H1 (cell line): ENCODE results near the gene TEAD3. TPM values are rescaled to one million over a fixed set of nuclear protein-coding genes. Genes with fewer than 3 reads are reported as not detected.

Source experiments
- CTCF ChIA-PET: fragments of 300-600 bp; sonication (Branson Sonifier 250); formaldehyde crosslinking; loops from one replicate; lab custom pipeline; 2021; ENCODE audit not compliant: partially characterized antibody; lab: Charles Lee
- POLR2A ChIA-PET: fragments of 300-600 bp; sonication (Branson Sonifier 250); formaldehyde crosslinking; loops from one replicate; lab custom pipeline; 2021; ENCODE audit warnings: inconsistent platforms; ENCODE audit not compliant: partially characterized antibody; lab: Charles Lee
- DNase-seq, 2 experiments: peaks; one replicate each; pipeline versions ENCODE4 v3.0.0 to v3.0.0-alpha.2; 2010 to 2022; ENCODE audit warnings: low spot score in 2 of 2, low read depth in 1 of 2, mixed read lengths in 1 of 2
- FAIRE-seq: peaks from 2 replicates; lab custom pipeline; 2011; peaks lifted over from hg19 to GRCh38; lab: Jason Lieb, UNC
- H2AFZ ChIP-seq: 2 replicates; pipeline ENCODE4 v1.8.1; 2012; ENCODE audit warnings: low read length, inconsistent platforms
- H2AK5ac ChIP-seq: 2 replicates; pipeline ENCODE4 v1.6.1; 2013; ENCODE audit warnings: low read depth, low read length
- H2BK120ac ChIP-seq: replicated peaks from 2 replicates; pipeline ENCODE3; 2013; ENCODE audit warnings: low read depth, low read length, inconsistent platforms
- H2BK12ac ChIP-seq: 2 replicates; pipeline ENCODE4 v1.6.1; 2013; ENCODE audit warnings: low read depth, low read length
- H2BK15ac ChIP-seq: 2 replicates; pipeline ENCODE4 v1.6.1; 2013; ENCODE audit warnings: low read length
- H2BK20ac ChIP-seq: 2 replicates; pipeline ENCODE4 v1.6.1; 2013; ENCODE audit warnings: low read length
- H2BK5ac ChIP-seq: 2 replicates; pipeline ENCODE4 v1.6.1; 2013; ENCODE audit warnings: low read depth, low read length
- H3K14ac ChIP-seq: 2 replicates; pipeline ENCODE4 v1.6.1; 2013; ENCODE audit warnings: inconsistent platforms; ENCODE audit not compliant: insufficient read length
- H3K18ac ChIP-seq: 2 replicates; pipeline ENCODE4 v1.6.1; 2013; ENCODE audit warnings: low read length; ENCODE audit errors: extremely low read depth
- H3K23ac ChIP-seq: 2 replicates; pipeline ENCODE4 v1.6.1; 2013; ENCODE audit warnings: inconsistent platforms; ENCODE audit not compliant: insufficient read length
- H3K23me2 ChIP-seq: 2 replicates; pipeline ENCODE4 v1.6.1; 2013; ENCODE audit warnings: low read depth, low read length
- H3K27ac ChIP-seq: 2 replicates; pipeline ENCODE4 v1.6.1; 2011; ENCODE audit warnings: low read depth, low read length, inconsistent platforms
- H3K27me3 ChIP-seq, 4 experiments: replicated peaks in 1 of 4; 1 replicate in 1 of 4; 2 replicates in 3 of 4; pipeline versions ENCODE4 v1.6.1 to v1.8.1; 2011 to 2013; ENCODE audit warnings: low read length in 3 of 4, mild to moderate bottlenecking in 3 of 4, inconsistent platforms in 2 of 4, mixed read lengths in 2 of 4, moderate library complexity in 1 of 4; ENCODE audit not compliant: control insufficient read depth in 3 of 4, insufficient read depth in 3 of 4; ENCODE audit errors: extremely low read depth in 1 of 4
- H3K36me3 ChIP-seq, 4 experiments: 2 replicates each; pipeline versions ENCODE4 v1.6.1 to v1.8.1; 2011 to 2013; ENCODE audit warnings: mild to moderate bottlenecking in 4 of 4, low read length in 3 of 4, moderate library complexity in 2 of 4, control low read depth in 1 of 4, inconsistent platforms in 1 of 4; ENCODE audit not compliant: insufficient read depth in 4 of 4, control insufficient read depth in 2 of 4
- H3K4ac ChIP-seq: replicated peaks from 2 replicates; pipeline ENCODE3; 2013; ENCODE audit warnings: low read length, low read depth, mixed read lengths, inconsistent platforms; ENCODE audit not compliant: insufficient read length
- H3K4me1 ChIP-seq, 4 experiments: replicated peaks in 1 of 4; 1 replicate in 1 of 4; 2 replicates in 3 of 4; pipeline versions ENCODE4 v1.6.1 to v1.8.1; 2011 to 2013; ENCODE audit warnings: low read length in 3 of 4, inconsistent platforms in 2 of 4, mixed read lengths in 1 of 4; ENCODE audit not compliant: insufficient read depth in 4 of 4, control insufficient read depth in 3 of 4
- H3K4me2 ChIP-seq, 2 experiments: 2 replicates each; pipeline versions ENCODE4 v1.6.1 to v1.8.1; 2011 to 2013; ENCODE audit warnings: low read depth in 2 of 2, low read length in 2 of 2, control low read depth in 1 of 2, inconsistent platforms in 1 of 2, mild to moderate bottlenecking in 1 of 2; ENCODE audit not compliant: insufficient read depth in 1 of 2
- H3K4me3 ChIP-seq, 4 experiments: fragments of 200-600, 300-600 bp in 1 of 4; sonication (generic), shearing (Covaris generic), sonication (Bioruptor Twin) in 1 of 4; 2 replicates each; pipeline versions ENCODE4 v1.5.1 to v1.8.1; 2011 to 2016; ENCODE audit warnings: low read length in 4 of 4, low read depth in 3 of 4, control low read depth in 2 of 4, inconsistent platforms in 2 of 4, mild to moderate bottlenecking in 2 of 4, mixed read lengths in 1 of 4, moderate library complexity in 1 of 4; ENCODE audit not compliant: insufficient read depth in 2 of 4; ENCODE audit errors: extremely low read depth in 1 of 4
- H3K56ac ChIP-seq: replicated peaks from 2 replicates; pipeline ENCODE3; 2013; ENCODE audit warnings: low read depth, mild to moderate bottlenecking, mixed read lengths, low read length, inconsistent platforms; ENCODE audit not compliant: insufficient read length
- H3K79me1 ChIP-seq: 2 replicates; pipeline ENCODE4 v1.6.1; 2013; ENCODE audit warnings: low read depth, low read length, control low read depth
- H3K79me2 ChIP-seq, 2 experiments: 2 replicates each; pipeline versions ENCODE4 v1.6.1 to v1.8.1; 2012 to 2013; ENCODE audit warnings: low read length in 2 of 2, mild to moderate bottlenecking in 2 of 2, inconsistent platforms in 1 of 2; ENCODE audit not compliant: insufficient read depth in 2 of 2, control insufficient read depth in 1 of 2
- H3K9ac ChIP-seq, 4 experiments: replicated peaks in 1 of 4; 1 replicate in 1 of 4; 2 replicates in 3 of 4; pipeline versions ENCODE4 v1.6.1 to v1.8.1; 2011 to 2013; ENCODE audit warnings: low read depth in 3 of 4, low read length in 3 of 4, control low read depth in 2 of 4, mild to moderate bottlenecking in 2 of 4, moderate library complexity in 2 of 4, inconsistent platforms in 1 of 4; ENCODE audit errors: extremely low read depth in 1 of 4
- H3K9me3 ChIP-seq, 2 experiments: 2 replicates each; pipeline versions ENCODE4 v1.6.1 to v1.8.1; 2012 to 2013; ENCODE audit warnings: mild to moderate bottlenecking in 2 of 2, moderate library complexity in 2 of 2, control low read depth in 1 of 2, inconsistent platforms in 1 of 2, low read depth in 1 of 2, low read length in 1 of 2, mixed read lengths in 1 of 2; ENCODE audit not compliant: insufficient read depth in 2 of 2
- H4K20me1 ChIP-seq, 2 experiments: replicated peaks in 1 of 2; 2 replicates each; pipeline versions ENCODE3 to v1.8.1; 2011 to 2013; ENCODE audit warnings: inconsistent platforms in 2 of 2, low read length in 2 of 2, mild to moderate bottlenecking in 1 of 2; ENCODE audit not compliant: insufficient read depth in 2 of 2, control insufficient read depth in 1 of 2
- H4K5ac ChIP-seq: 2 replicates; pipeline ENCODE4 v1.6.1; 2013; ENCODE audit warnings: low read length, low read depth, mixed read lengths, inconsistent platforms; ENCODE audit not compliant: insufficient read length
- H4K8ac ChIP-seq: 2 replicates; pipeline ENCODE4 v1.8.0; 2013; ENCODE audit warnings: mild to moderate bottlenecking, moderate library complexity, low read length, inconsistent platforms; ENCODE audit not compliant: insufficient read depth; ENCODE audit errors: extremely low read depth
- H4K91ac ChIP-seq: replicated peaks from 2 replicates; pipeline ENCODE3; 2013; ENCODE audit warnings: low read length, mixed read lengths, inconsistent platforms; ENCODE audit not compliant: insufficient read length
- HDAC6 ChIP-seq: IDR thresholded peaks from one replicate; pipeline ENCODE4 v1.7.1; 2012; ENCODE audit warnings: low read depth, mild to moderate bottlenecking, inconsistent platforms, low read length, moderate library complexity
- JUND ChIP-seq: IDR thresholded peaks from 2 replicates; pipeline ENCODE4 v1.6.1; 2011; ENCODE audit warnings: mild to moderate bottlenecking, improper control_type of control experiment, low read length
- MAFK ChIP-seq: IDR thresholded peaks from 2 replicates; pipeline ENCODE4 v1.6.1; 2012; ENCODE audit warnings: low read depth, mild to moderate bottlenecking, improper control_type of control experiment, low read length
- POLR2AphosphoS5 ChIP-seq: IDR thresholded peaks from 2 replicates; pipeline ENCODE4 v1.6.1; 2011; ENCODE audit warnings: low read depth, low read length
- RAD21 ChIP-seq, 2 experiments: IDR thresholded peaks in 1 of 2; conservative IDR thresholded peaks in 1 of 2; 2 replicates each; pipeline ENCODE4 v1.6.1; 2011; ENCODE audit warnings: low read depth in 2 of 2, low read length in 2 of 2, improper control_type of control experiment in 1 of 2, inconsistent platforms in 1 of 2, mild to moderate bottlenecking in 1 of 2, moderate library complexity in 1 of 2
- RNF2 ChIP-seq: fragments of 200-900, 300-1000 bp; sonication (generic); IDR thresholded peaks from 2 replicates; pipeline ENCODE4 v1.7.1; 2016; ENCODE audit warnings: borderline replicate concordance, low read depth, mild to moderate bottlenecking, antibody characterized with exemption, low read length; ENCODE audit not compliant: poor library complexity, severe bottlenecking; ENCODE audit errors: missing control alignments
- SP4 ChIP-seq: IDR thresholded peaks from 2 replicates; pipeline ENCODE4 v1.6.1; 2012; ENCODE audit warnings: low read length, inconsistent platforms
- SRF ChIP-seq: IDR thresholded peaks from 2 replicates; pipeline ENCODE4 v1.6.1; 2011; ENCODE audit warnings: mild to moderate bottlenecking, low read depth, low read length, moderate library complexity
- TBP ChIP-seq: IDR thresholded peaks from 2 replicates; pipeline ENCODE4 v1.6.1; 2011; ENCODE audit warnings: low read depth, low read length, improper control_type of control experiment
- USF2 ChIP-seq: IDR thresholded peaks from 2 replicates; pipeline ENCODE4 v1.6.1; 2011; ENCODE audit warnings: low read length, improper control_type of control experiment
- WGBS, 2 experiments: shearing (Covaris generic) in 1 of 2; methylation state at CpG; one replicate each; pipeline versions ENCODE4 v1.1.6 to v1.1.7; 2013 to 2015; ENCODE audit warnings: low lambda C conversion rate in 2 of 2, mixed read lengths in 2 of 2, inconsistent platforms in 1 of 2, low coverage in 1 of 2, missing lambda C conversion rate in 1 of 2; ENCODE audit not compliant: insufficient replicate concordance in 2 of 2, insufficient coverage in 1 of 2, insufficient read length in 1 of 2; ENCODE audit errors: extremely low coverage in 1 of 2, missing lambda C conversion rate in 1 of 2; 5-methylcytosine and 5-hydroxymethylcytosine counted together
- polyA plus RNA-seq, 7 experiments: library from polyadenylated mRNA; depleted of rRNA in 3 of 7; stranded (reverse) in 5 of 7; unstranded in 2 of 7; fragments of >200 nt in 5 of 7; fragments of 200-250 nt in 2 of 7; gene quantifications; 1 replicate in 5 of 7; 2 replicates in 1 of 7; 4 replicates in 1 of 7; pipeline versions ENCODE4 v1.2.1 to v1.2.3, GENCODE V29; 2011 to 2013; ENCODE audit warnings: missing spikeins in 2 of 7, mixed read lengths in 2 of 7
- total RNA-seq: library from RNA; stranded (reverse); fragmentation: NEBNext Ultra II Directional; extraction: Animal tissue kit (Norgen Biotek cat#: 25700); gene quantifications from 2 replicates; pipeline ENCODE4 v1.2.1, GENCODE V29; 2021

The TEAD3 gene
- total and polyA plus RNA-seq, 2 of the 8 experiments (the other 6 are each of a cell fraction or from before 2014, with no cell fraction given): 20.1 to 28.7 TPM

GRCh38 chr6:35425284-35425683 lies 71.6 kb downstream of the TEAD3 start:
- Histone ChIP-seq H4K5ac (no peak overlapping the region), H2AK5ac (0 out of 2 replicates have a peak overlapping the region, but pooled peaks have one; percentile 29), H3K18ac (no peak overlapping the region), H2BK15ac (no peak overlapping the region), H3K23me2 (no peaks in the 10 kb centered on the region), H3K23ac (no peak overlapping the region), H3K27ac (0 out of 2 replicates have a peak overlapping the region, but pooled peaks have one; percentile 9), H2BK120ac (no peak overlapping the region), H2AFZ (no peak overlapping the region), H3K79me2 (no peaks in the 10 kb centered on the region), H4K91ac (no peak overlapping the region), H4K8ac (no peak overlapping the region), H4K20me1 (no peaks in the 10 kb centered on the region), H3K14ac (no peak overlapping the region), H3K36me3 (peaks cover 0 to 4% (median 0%) of the 10 kb centered on the region in 4 experiments; a peak in 1 of 8 replicates), H3K56ac (no peak overlapping the region), H3K9me3 (no peaks in the 10 kb centered on the region), H2BK12ac (0 out of 2 replicates have a peak overlapping the region, but pooled peaks have one; percentile 64), H3K79me1 (no peaks in the 10 kb centered on the region), H3K9ac (no peak overlapping the region), H3K4me1 (peaks cover 6 to 28% (median 16%) of the 10 kb centered on the region in 4 experiments), H3K4ac (no peak overlapping the region), H3K4me3 (no peak overlapping the region), H3K27me3 (no peaks in the 10 kb centered on the region), H3K4me2 (no peak overlapping the region; a peak in 1 of 4 replicates), H2BK20ac (no peak overlapping the region), H2BK5ac (peak overlapping the region; percentile 22)
- no peak for DNase-seq
- TF ChIP-seq MAFK (no peak), JUND (no peak), HDAC6 (no peak), RNF2 (no peak), TBP (no peak), POLR2AphosphoS5 (no peak), SP4 (no peak), USF2 (no peak), RAD21 (IDR thresholded peaks at IDR 0.05 in 1 of 2, conservative IDR thresholded peaks at IDR 0.05 in 1 of 2; ENCODE audit: low read depth in 2 of 2, low read length in 2 of 2) (no peak), SRF (no peak)
- FAIRE-seq: no peak
- 92% methylated on average over 3 of the region's 3 CpGs; no CpG with 5 or more reads in 1 of the 2 experiments for WGBS, 2 experiments
- POLR2A ChIA-PET: no interaction called here
- CTCF ChIA-PET: interaction anchor here (1.0 to 15.8 kb wide), 7 partner anchors 5 to 125 kb away, joined by 3 to 138 read pairs (median 6); partner anchors contain the start of gene PPARD
